Peyer's patch (tissue), 4 donors: ENCODE measurements around the gene PAIP2B.

Experiments
- POLR2A ChIP-seq, 2 donors: fragments of 450-650 bp; IDR thresholded peaks; one replicate each; pipeline ENCODE4 v1.5.1; 2017; ENCODE audit warnings: antibody characterized with exemption in 2 of 2, mild to moderate bottlenecking in 2 of 2, moderate library complexity in 2 of 2
- TF ChIP-seq, protein P1 (sequence below), 6 experiments: fragments of 450-650 bp in 4 of 6; fragments of 200-600 bp in 2 of 6; sonication (generic) in 1 of 6; IDR thresholded peaks; one replicate each; pipeline ENCODE4 v1.5.1; 2017 to 2019; ENCODE audit warnings: antibody characterized with exemption in 6 of 6, mild to moderate bottlenecking in 3 of 6, moderate library complexity in 1 of 6

DNA sequence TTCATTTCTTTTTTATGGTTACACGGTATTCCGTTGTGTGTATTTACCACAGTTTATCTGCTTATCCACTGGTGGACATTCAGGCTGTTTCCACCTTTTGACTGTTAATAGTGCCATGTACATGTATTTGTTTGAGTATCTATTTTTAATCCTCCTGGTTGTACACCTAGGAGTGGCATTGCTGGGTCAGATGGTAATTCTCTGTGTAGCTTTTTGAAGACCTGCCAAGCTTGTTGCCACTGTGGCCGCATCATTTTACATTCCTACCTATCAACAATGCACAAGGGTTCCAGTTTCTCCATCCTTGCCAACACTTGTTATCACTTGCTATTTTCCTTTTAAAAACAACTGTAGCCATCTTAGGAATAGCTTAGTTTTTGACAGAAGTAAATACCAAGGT is 83.1 kb downstream of the PAIP2B start:
- TF ChIP-seq, protein P1, sequence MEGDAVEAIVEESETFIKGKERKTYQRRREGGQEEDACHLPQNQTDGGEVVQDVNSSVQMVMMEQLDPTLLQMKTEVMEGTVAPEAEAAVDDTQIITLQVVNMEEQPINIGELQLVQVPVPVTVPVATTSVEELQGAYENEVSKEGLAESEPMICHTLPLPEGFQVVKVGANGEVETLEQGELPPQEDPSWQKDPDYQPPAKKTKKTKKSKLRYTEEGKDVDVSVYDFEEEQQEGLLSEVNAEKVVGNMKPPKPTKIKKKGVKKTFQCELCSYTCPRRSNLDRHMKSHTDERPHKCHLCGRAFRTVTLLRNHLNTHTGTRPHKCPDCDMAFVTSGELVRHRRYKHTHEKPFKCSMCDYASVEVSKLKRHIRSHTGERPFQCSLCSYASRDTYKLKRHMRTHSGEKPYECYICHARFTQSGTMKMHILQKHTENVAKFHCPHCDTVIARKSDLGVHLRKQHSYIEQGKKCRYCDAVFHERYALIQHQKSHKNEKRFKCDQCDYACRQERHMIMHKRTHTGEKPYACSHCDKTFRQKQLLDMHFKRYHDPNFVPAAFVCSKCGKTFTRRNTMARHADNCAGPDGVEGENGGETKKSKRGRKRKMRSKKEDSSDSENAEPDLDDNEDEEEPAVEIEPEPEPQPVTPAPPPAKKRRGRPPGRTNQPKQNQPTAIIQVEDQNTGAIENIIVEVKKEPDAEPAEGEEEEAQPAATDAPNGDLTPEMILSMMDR (IDR thresholded peaks at IDR 0.05) = no peak
- TF ChIP-seq POLR2A (IDR thresholded peaks at IDR 0.05) = no peak
